Measurements from ENCODE around the gene ELL.

- no peak for TF ChIP-seq CTCF (IDR thresholded peaks at IDR 0.05 in 4 of 5, conservative IDR thresholded peaks at IDR 0.05 in 1 of 5)
- no peak for TF ChIP-seq POLR2A (IDR thresholded peaks at IDR 0.05)
Measured at GRCh38 chr19:18473003-18473705, 48.7 kb downstream of the ELL start.
